Mammary epithelial cell (primary cell): Measurements from ENCODE around the gene ADGRB3.

Source experiments
- EZH2 ChIP-seq: IDR thresholded peaks from 2 replicates; pipeline ENCODE4 v1.6.1; 2012; ENCODE audit warnings: low read length, inconsistent platforms, borderline replicate concordance
- TF ChIP-seq, protein P1 (sequence below), 2 donors: IDR thresholded peaks in 1 of 2; conservative IDR thresholded peaks in 1 of 2; 2 replicates each; pipeline ENCODE4 v1.5.1; 2011 to 2012; ENCODE audit warnings: inconsistent platforms in 2 of 2, low read length in 2 of 2, mild to moderate bottlenecking in 2 of 2, control low read depth in 1 of 2, low read depth in 1 of 2; ENCODE audit not compliant: insufficient read depth in 1 of 2; ENCODE audit errors: extremely low read depth in 1 of 2

DNA sequence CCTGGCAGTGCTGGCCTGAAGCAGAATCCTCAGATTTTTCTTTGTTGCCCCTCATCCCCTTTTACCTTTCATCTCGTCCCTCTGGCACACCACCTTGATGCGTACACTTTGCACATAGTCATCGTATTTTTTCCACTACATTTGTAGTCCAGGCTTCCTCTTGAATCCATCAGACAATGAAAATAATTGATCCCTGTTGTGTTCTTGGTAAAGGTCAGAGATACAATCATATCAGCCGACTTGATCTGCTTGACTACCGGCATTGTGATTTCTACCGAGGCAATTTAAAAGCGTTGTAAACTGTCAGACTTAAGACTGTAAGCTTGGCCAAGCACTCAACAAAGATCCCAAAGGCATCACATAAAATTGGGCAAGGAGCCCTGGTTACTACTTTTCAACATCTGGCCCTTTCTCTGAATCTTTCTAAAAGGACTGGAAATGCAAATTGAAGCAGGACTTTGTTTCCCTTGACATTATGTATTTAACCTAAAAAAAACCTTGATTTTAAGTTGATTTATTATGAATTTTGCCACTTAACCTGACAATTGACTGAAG lies 649.2 kb downstream of the ADGRB3 start:
- TF ChIP-seq, protein P1, sequence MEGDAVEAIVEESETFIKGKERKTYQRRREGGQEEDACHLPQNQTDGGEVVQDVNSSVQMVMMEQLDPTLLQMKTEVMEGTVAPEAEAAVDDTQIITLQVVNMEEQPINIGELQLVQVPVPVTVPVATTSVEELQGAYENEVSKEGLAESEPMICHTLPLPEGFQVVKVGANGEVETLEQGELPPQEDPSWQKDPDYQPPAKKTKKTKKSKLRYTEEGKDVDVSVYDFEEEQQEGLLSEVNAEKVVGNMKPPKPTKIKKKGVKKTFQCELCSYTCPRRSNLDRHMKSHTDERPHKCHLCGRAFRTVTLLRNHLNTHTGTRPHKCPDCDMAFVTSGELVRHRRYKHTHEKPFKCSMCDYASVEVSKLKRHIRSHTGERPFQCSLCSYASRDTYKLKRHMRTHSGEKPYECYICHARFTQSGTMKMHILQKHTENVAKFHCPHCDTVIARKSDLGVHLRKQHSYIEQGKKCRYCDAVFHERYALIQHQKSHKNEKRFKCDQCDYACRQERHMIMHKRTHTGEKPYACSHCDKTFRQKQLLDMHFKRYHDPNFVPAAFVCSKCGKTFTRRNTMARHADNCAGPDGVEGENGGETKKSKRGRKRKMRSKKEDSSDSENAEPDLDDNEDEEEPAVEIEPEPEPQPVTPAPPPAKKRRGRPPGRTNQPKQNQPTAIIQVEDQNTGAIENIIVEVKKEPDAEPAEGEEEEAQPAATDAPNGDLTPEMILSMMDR (conservative IDR thresholded peaks at IDR 0.05 in 1 of 2, IDR thresholded peaks at IDR 0.05 in 1 of 2; ENCODE audit: extremely low read depth in 1 of 2, insufficient read depth in 1 of 2, low read depth in 1 of 2, low read length in 2 of 2), result no peak
- no peak for TF ChIP-seq EZH2
